HepG2 (cell line): ENCODE results near the gene ADAMTSL3. TPM values are rescaled to one million over a fixed set of nuclear protein-coding genes. Genes with fewer than 3 reads are reported as not detected.

Source experiments
- ATAC-seq: fragments of 200-7000 bp; cut with Tn5 transposase; 3 replicates; pipeline ENCODE4 v1.9.1; 2020; ENCODE audit warnings: mild to moderate bottlenecking, moderate library complexity
- BruUV-seq: library from RNA; stranded (reverse); fragments of 400-500 nt; replicated peaks from 2 replicates; lab custom pipeline; 2021; lab: Mats Ljungman, UMichigan
- CTCF ChIA-PET: fragments of 300-600 bp; formaldehyde crosslinking; extraction: SDS; loops from one replicate; lab custom pipeline; 2021; ENCODE audit warnings: low total read pairs, inconsistent platforms, low intra/inter-chr PET ratio; lab: Yijun Ruan, JAX
- POLR2A ChIA-PET: fragments of 350-600 bp; sonication (Branson Sonifier 250); formaldehyde crosslinking; loops from one replicate; lab custom pipeline; 2020; ENCODE audit warnings: antibody characterized with exemption, inconsistent platforms; lab: Yijun Ruan, JAX
- DNase-seq: peaks from one replicate; pipeline ENCODE4 v3.0.0-alpha.2; 2015; ENCODE audit warnings: low spot score
- FAIRE-seq: peaks from 3 replicates; lab custom pipeline; 2011; peaks lifted over from hg19 to GRCh38; lab: Jason Lieb, UNC
- H2AFZ ChIP-seq: one replicate; pipeline ENCODE4 v1.6.1; 2011; ENCODE audit warnings: low read length, inconsistent platforms
- H3K27ac ChIP-seq: fragments of 300-600 bp; 3 replicates; pipeline ENCODE4 v1.8.0; 2011; ENCODE audit warnings: mixed run types, mild to moderate bottlenecking, mixed read lengths, low read length, inconsistent platforms; ENCODE audit not compliant: insufficient read depth; ENCODE audit errors: extremely low read length
- H3K27me3 ChIP-seq, 2 experiments: fragments of 200-600 bp in 1 of 2; 2 replicates in 1 of 2; 3 replicates in 1 of 2; pipeline versions ENCODE4 v1.6.0 to v1.8.0; 2011; ENCODE audit warnings: low read length in 2 of 2, mild to moderate bottlenecking in 2 of 2, moderate library complexity in 2 of 2, inconsistent platforms in 1 of 2; ENCODE audit not compliant: insufficient read depth in 2 of 2, control insufficient read depth in 1 of 2
- H3K36me3 ChIP-seq, 2 experiments: fragments of 200-600 bp in 1 of 2; replicated peaks in 1 of 2; 2 replicates in 1 of 2; 3 replicates in 1 of 2; pipeline versions ENCODE4 v1.5.1 to v1.8.0; 2011; ENCODE audit warnings: low read length in 2 of 2, inconsistent platforms in 1 of 2; ENCODE audit not compliant: insufficient read depth in 2 of 2, control insufficient read depth in 1 of 2
- H3K4me1 ChIP-seq: 2 replicates; pipeline ENCODE4 v1.5.1; 2012; ENCODE audit warnings: low read length, inconsistent platforms; ENCODE audit not compliant: insufficient read depth
- H3K4me2 ChIP-seq: 2 replicates; pipeline ENCODE4 v1.6.0; 2011; ENCODE audit warnings: low read depth, low read length, inconsistent platforms
- H3K4me3 ChIP-seq, 3 experiments: fragments of 200-600 bp in 1 of 3; sonication (generic), shearing (Covaris generic) in 1 of 3; replicated peaks in 1 of 3; 2 replicates each; pipeline ENCODE4 v1.5.1; 2011 to 2016; ENCODE audit warnings: low read length in 3 of 3, inconsistent platforms in 2 of 3, low read depth in 2 of 3, mild to moderate bottlenecking in 2 of 3, control low read depth in 1 of 3, mixed read lengths in 1 of 3; ENCODE audit not compliant: insufficient read depth in 1 of 3
- H3K79me2 ChIP-seq: one replicate; pipeline ENCODE4 v1.6.1; 2011; ENCODE audit warnings: low read length, inconsistent platforms; ENCODE audit not compliant: insufficient read depth
- H3K9ac ChIP-seq: 2 replicates; pipeline ENCODE4 v1.6.0; 2011; ENCODE audit warnings: mild to moderate bottlenecking, low read depth, low read length, inconsistent platforms; ENCODE audit not compliant: insufficient read depth
- H3K9me3 ChIP-seq: 2 replicates; pipeline ENCODE4 v1.5.1; 2012; ENCODE audit warnings: mild to moderate bottlenecking, low read length
- H4K20me1 ChIP-seq: 2 replicates; pipeline ENCODE4 v1.6.0; 2011; ENCODE audit warnings: inconsistent platforms, mild to moderate bottlenecking, low read length, moderate library complexity; ENCODE audit not compliant: insufficient read depth
- CENPT ChIP-seq: sonication (generic); formaldehyde crosslinking; IDR thresholded peaks from 2 replicates; pipeline ENCODE4 v1.8.0; 2022; ENCODE audit warnings: low read depth, mild to moderate bottlenecking, moderate library complexity, missing genetic modification reagents
- MED13 ChIP-seq: sonication (generic); formaldehyde crosslinking; IDR thresholded peaks from 2 replicates; pipeline ENCODE4 v1.5.0; 2020; ENCODE audit warnings: missing genetic modification reagents
- NFRKB ChIP-seq: fragments of 450-650 bp; IDR thresholded peaks from 2 replicates; pipeline ENCODE4 v1.6.1; 2017
- TFE3 ChIP-seq: IDR thresholded peaks from 2 replicates; pipeline ENCODE4 v1.6.1; 2016
- ZMYM3 ChIP-seq: sonication (generic); formaldehyde crosslinking; IDR thresholded peaks from 2 replicates; pipeline ENCODE4 v1.5.1; 2020; ENCODE audit warnings: mild to moderate bottlenecking, missing genetic modification reagents
- ZNF225 ChIP-seq: sonication (generic); formaldehyde crosslinking; IDR thresholded peaks from 2 replicates; pipeline ENCODE4 v1.4.0; 2020; ENCODE audit warnings: mild to moderate bottlenecking, missing genetic modification reagents
- ZNF547 ChIP-seq: sonication (generic); formaldehyde crosslinking; IDR thresholded peaks from 2 replicates; pipeline ENCODE4 v1.5.1; 2020; ENCODE audit warnings: mild to moderate bottlenecking, missing genetic modification reagents
- ZNF576 ChIP-seq: sonication (generic); formaldehyde crosslinking; IDR thresholded peaks from 2 replicates; pipeline ENCODE4 v1.4.0; 2020; ENCODE audit warnings: mild to moderate bottlenecking, missing genetic modification reagents
- ZNF800 ChIP-seq: sonication (generic); formaldehyde crosslinking; IDR thresholded peaks from 2 replicates; pipeline ENCODE4 v1.4.0; 2020; ENCODE audit warnings: missing genetic modification reagents
- WGBS: methylation state at CpG from one replicate; pipeline ENCODE4 v1.1.6; 2017; ENCODE audit warnings: low lambda C conversion rate; 5-methylcytosine and 5-hydroxymethylcytosine counted together
- in situ Hi-C: cut with HindIII; loops from 2 replicates; pipeline ENCODE4 v1.10.0; 2017; ENCODE audit warnings: low pct_unique_long_range_greater_than_20kb; ENCODE audit not compliant: extremely low pct_ligation_motif_present
- intact Hi-C: fragments of 100-400 bp; cut with micrococcal nuclease; formaldehyde crosslinking; loops from one replicate; pipeline ENCODE4 v1.10.0; 2022; ENCODE audit not compliant: unreplicated experiment
- polyA plus RNA-seq, 8 experiments: library from polyadenylated mRNA; depleted of rRNA in 3 of 8; stranded (reverse) in 7 of 8; unstranded in 1 of 8; fragments of >200 nt; fragmentation: Illumina TruSeq in 4 of 8; extraction: Trizol in 4 of 8; gene quantifications; 2 replicates each; pipeline versions ENCODE4 v1.2.1 to v1.2.3, GENCODE V29; 2011 to 2016; ENCODE audit warnings: low read depth in 4 of 8, missing spikeins in 1 of 8, mixed read lengths in 1 of 8; ENCODE audit not compliant: insufficient read depth in 1 of 8
- total RNA-seq, 5 experiments: library from RNA; depleted of rRNA; stranded (reverse); fragments of >200 nt; fragmentation: Illumina TruSeq; extraction: Trizol; gene quantifications; 2 replicates each; pipeline ENCODE4 v1.2.3, GENCODE V29; 2016; ENCODE audit warnings: low read depth in 1 of 5
- TF ChIP-seq, protein P1 (sequence below): sonication (generic); formaldehyde crosslinking; IDR thresholded peaks from 2 replicates; pipeline ENCODE4 v1.4.0; 2020; ENCODE audit warnings: missing genetic modification reagents, borderline replicate concordance

Gene ADAMTSL3
- total and polyA plus RNA-seq, 2 of the 13 experiments (the other 11 are each of a cell fraction or from before 2014, with no cell fraction given), result 0.04 to 0.09 TPM

- no TSS peak for BruUV-seq
- peaks cover 24% of the 10 kb centered on the region for H3K4me1 ChIP-seq
- peaks cover 0 to 4% of the 10 kb centered on the region in 2 experiments; a peak in 1 of 5 replicates for H3K27me3 ChIP-seq
- ATAC-seq (no peak), DNase-seq (no peak), FAIRE-seq (no peak)
- H3K4me2 ChIP-seq, result no peak overlapping the region
- H3K4me3 ChIP-seq, result no peak overlapping the region
- TF ChIP-seq ZMYM3 (CRISPR knock-in tag), result no peak
- no peak for TF ChIP-seq MED13 (CRISPR knock-in tag)
- no peak for TF ChIP-seq ZNF576
- TF ChIP-seq, protein P1, sequence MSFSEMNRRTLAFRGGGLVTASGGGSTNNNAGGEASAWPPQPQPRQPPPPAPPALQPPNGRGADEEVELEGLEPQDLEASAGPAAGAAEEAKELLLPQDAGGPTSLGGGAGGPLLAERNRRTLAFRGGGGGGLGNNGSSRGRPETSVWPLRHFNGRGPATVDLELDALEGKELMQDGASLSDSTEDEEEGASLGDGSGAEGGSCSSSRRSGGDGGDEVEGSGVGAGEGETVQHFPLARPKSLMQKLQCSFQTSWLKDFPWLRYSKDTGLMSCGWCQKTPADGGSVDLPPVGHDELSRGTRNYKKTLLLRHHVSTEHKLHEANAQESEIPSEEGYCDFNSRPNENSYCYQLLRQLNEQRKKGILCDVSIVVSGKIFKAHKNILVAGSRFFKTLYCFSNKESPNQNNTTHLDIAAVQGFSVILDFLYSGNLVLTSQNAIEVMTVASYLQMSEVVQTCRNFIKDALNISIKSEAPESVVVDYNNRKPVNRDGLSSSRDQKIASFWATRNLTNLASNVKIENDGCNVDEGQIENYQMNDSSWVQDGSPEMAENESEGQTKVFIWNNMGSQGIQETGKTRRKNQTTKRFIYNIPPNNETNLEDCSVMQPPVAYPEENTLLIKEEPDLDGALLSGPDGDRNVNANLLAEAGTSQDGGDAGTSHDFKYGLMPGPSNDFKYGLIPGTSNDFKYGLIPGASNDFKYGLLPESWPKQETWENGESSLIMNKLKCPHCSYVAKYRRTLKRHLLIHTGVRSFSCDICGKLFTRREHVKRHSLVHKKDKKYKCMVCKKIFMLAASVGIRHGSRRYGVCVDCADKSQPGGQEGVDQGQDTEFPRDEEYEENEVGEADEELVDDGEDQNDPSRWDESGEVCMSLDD, result no peak
- TF ChIP-seq ZNF225 (CRISPR knock-in tag), result no peak
- no peak for TF ChIP-seq NFRKB
- TF ChIP-seq ZNF800, result no peak
- TF ChIP-seq TFE3 (CRISPR knock-in tag), result no peak
- no peak for TF ChIP-seq ZNF547 (CRISPR knock-in tag)
- no peak for TF ChIP-seq CENPT (CRISPR knock-in tag)
- H4K20me1 ChIP-seq, result no peaks in the 10 kb centered on the region
- H3K9ac ChIP-seq, result no peak overlapping the region
- no peak overlapping the region for H2AFZ ChIP-seq
- POLR2A ChIA-PET, result no interaction called here
- no peaks in the 10 kb centered on the region for H3K79me2 ChIP-seq
- WGBS, result 0% methylated on average over 1 of the region's 1 CpG
- H3K27ac ChIP-seq, result no peak overlapping the region
- H3K36me3 ChIP-seq, result no peaks in the 10 kb centered on the region
- CTCF ChIA-PET, result no interaction called here
- in situ Hi-C loops (no loop called here), intact Hi-C loops (no loop called here)
- H3K9me3 ChIP-seq, result no peaks in the 10 kb centered on the region
These were observed 272.2 kb downstream of the ADAMTSL3 start for GRCh38 chr15:83926116-83926515.
